K562 (cell line): ENCODE data around the gene OPA1. TPM values are rescaled to one million over a fixed set of nuclear protein-coding genes. Genes with fewer than 3 reads are reported as not detected.

Experiments
- CBX2 ChIP-seq: fragments of 200-600 bp; sonication (generic); IDR thresholded peaks from one replicate; pipeline ENCODE4 v1.6.1; 2012; ENCODE audit warnings: mild to moderate bottlenecking, low read length, inconsistent platforms; ENCODE audit not compliant: insufficient read depth, poor library complexity, severe bottlenecking
- ELF1 ChIP-seq: fragments of 200-800 bp; sonication (Bioruptor generic); IDR thresholded peaks from 2 replicates; pipeline ENCODE4 v1.6.1; 2016; ENCODE audit warnings: missing genetic modification characterization, missing compliant biosample characterization
- HDAC2 ChIP-seq: fragments of 450-650 bp; IDR thresholded peaks from 2 replicates; pipeline ENCODE4 v1.6.1; 2016; ENCODE audit warnings: mild to moderate bottlenecking
- HLTF ChIP-seq: fragments of 450-650 bp; IDR thresholded peaks from 2 replicates; pipeline ENCODE4 v1.6.1; 2016
- HMGN3 ChIP-seq: IDR thresholded peaks from 2 replicates; pipeline ENCODE4 v1.6.1; 2011; ENCODE audit warnings: borderline replicate concordance, low read depth, mild to moderate bottlenecking, mixed read lengths, low read length; ENCODE audit not compliant: insufficient read length; ENCODE audit errors: extremely low read depth
- KDM1A ChIP-seq, 2 experiments: fragments of 450-650 bp; IDR thresholded peaks; 2 replicates each; pipeline ENCODE4 v1.6.1; 2016; ENCODE audit warnings: mild to moderate bottlenecking in 2 of 2
- KHSRP ChIP-seq: fragments of 450-650 bp; IDR thresholded peaks from 2 replicates; pipeline ENCODE4 v1.6.1; 2017
- KLF16 ChIP-seq: IDR thresholded peaks from 2 replicates; pipeline ENCODE4 v1.6.1; 2016; ENCODE audit warnings: antibody characterized with exemption
- MEIS2 ChIP-seq: fragments of 450-650 bp; IDR thresholded peaks from 2 replicates; pipeline ENCODE4 v1.6.1; 2014; ENCODE audit warnings: mild to moderate bottlenecking; ENCODE audit not compliant: partially characterized antibody
- MTA2 ChIP-seq: fragments of 450-650 bp; IDR thresholded peaks from 2 replicates; pipeline ENCODE4 v1.6.1; 2016; ENCODE audit warnings: low read depth
- NFIC ChIP-seq: fragments of 450-650 bp; IDR thresholded peaks from 2 replicates; pipeline ENCODE4 v1.6.1; 2017; ENCODE audit warnings: mild to moderate bottlenecking, inconsistent platforms
- PHB2 ChIP-seq: fragments of 450-650 bp; IDR thresholded peaks from 2 replicates; pipeline ENCODE4 v1.6.1; 2017; ENCODE audit warnings: low read depth
- RBM39 ChIP-seq: fragments of 200-400 bp; formaldehyde crosslinking; optimal IDR thresholded peaks from 2 replicates; pipeline ENCODE3; 2018; ENCODE audit warnings: low read depth, low read length
- RNF2 ChIP-seq: sonication (generic); IDR thresholded peaks from 2 replicates; pipeline ENCODE4 v1.6.1; 2016
- TAF9B ChIP-seq: fragments of 450-650 bp; IDR thresholded peaks from 2 replicates; pipeline ENCODE4 v1.6.1; 2018; ENCODE audit warnings: mild to moderate bottlenecking; ENCODE audit not compliant: partially characterized antibody
- TCFL5 ChIP-seq: fragments of 250-450 bp; sonication (Bioruptor Pico); conservative IDR thresholded peaks from 2 replicates; pipeline ENCODE4 v1.6.1; 2021; ENCODE audit warnings: mild to moderate bottlenecking, moderate library complexity, matching md5 sums
- ZBTB17 ChIP-seq: fragments of 450-650 bp; formaldehyde crosslinking; IDR thresholded peaks from 2 replicates; pipeline ENCODE4 v1.4.0; 2020; ENCODE audit warnings: mild to moderate bottlenecking
- polyA plus RNA-seq, 8 experiments: library from polyadenylated mRNA; depleted of rRNA in 4 of 8; stranded (reverse) in 5 of 8; unstranded in 3 of 8; fragments of >200 nt; fragmentation: Nextera tagmentation in 2 of 8; fragmentation: Illumina TruSeq in 1 of 8; extraction: Ambion mirVana in 2 of 8; extraction: Trizol in 1 of 8; gene quantifications; 2 replicates each; pipeline versions ENCODE4 v1.2.1 to v1.2.3, GENCODE V29; 2011 to 2014; ENCODE audit warnings: inconsistent platforms in 1 of 8, missing spikeins in 1 of 8
- total RNA-seq, 7 experiments: library from RNA; depleted of rRNA in 6 of 7; stranded (reverse); fragments of >200 nt in 6 of 7; fragmentation: Illumina TruSeq in 2 of 7; extraction: Trizol in 2 of 7; gene quantifications; 2 replicates each; pipeline versions ENCODE4 v1.2.1 to v1.2.3, GENCODE V29; 2011 to 2021; ENCODE audit warnings: low replicate concordance in 1 of 7
- TF ChIP-seq, protein P1 (sequence below), 2 experiments: fragments of 450-650 bp; conservative IDR thresholded peaks; 2 replicates each; pipeline ENCODE4 v1.6.1; 2017; ENCODE audit warnings: mild to moderate bottlenecking in 2 of 2, moderate library complexity in 2 of 2
- TF ChIP-seq, protein P2 (sequence below): fragments of 200-800 bp; sonication (Bioruptor generic); IDR thresholded peaks from 2 replicates; pipeline ENCODE4 v1.6.1; 2017; ENCODE audit warnings: missing genetic modification characterization, missing compliant biosample characterization
- TF ChIP-seq, protein P3 (sequence below): fragments of 250-450 bp; sonication (Bioruptor Pico); IDR thresholded peaks from 2 replicates; pipeline ENCODE4 v1.5.0; 2021
- TF ChIP-seq, protein P4 (sequence below): fragments of 200-800 bp; sonication (Bioruptor generic); IDR thresholded peaks from 2 replicates; pipeline ENCODE4 v1.6.1; 2016; ENCODE audit warnings: missing genetic modification characterization, missing compliant biosample characterization

OPA1 gene
- total and polyA plus RNA-seq, 9 of the 15 experiments (the other 6 are each of a cell fraction or from before 2014, with no cell fraction given): 19.7 to 127 (median 94.7) TPM

DNA sequence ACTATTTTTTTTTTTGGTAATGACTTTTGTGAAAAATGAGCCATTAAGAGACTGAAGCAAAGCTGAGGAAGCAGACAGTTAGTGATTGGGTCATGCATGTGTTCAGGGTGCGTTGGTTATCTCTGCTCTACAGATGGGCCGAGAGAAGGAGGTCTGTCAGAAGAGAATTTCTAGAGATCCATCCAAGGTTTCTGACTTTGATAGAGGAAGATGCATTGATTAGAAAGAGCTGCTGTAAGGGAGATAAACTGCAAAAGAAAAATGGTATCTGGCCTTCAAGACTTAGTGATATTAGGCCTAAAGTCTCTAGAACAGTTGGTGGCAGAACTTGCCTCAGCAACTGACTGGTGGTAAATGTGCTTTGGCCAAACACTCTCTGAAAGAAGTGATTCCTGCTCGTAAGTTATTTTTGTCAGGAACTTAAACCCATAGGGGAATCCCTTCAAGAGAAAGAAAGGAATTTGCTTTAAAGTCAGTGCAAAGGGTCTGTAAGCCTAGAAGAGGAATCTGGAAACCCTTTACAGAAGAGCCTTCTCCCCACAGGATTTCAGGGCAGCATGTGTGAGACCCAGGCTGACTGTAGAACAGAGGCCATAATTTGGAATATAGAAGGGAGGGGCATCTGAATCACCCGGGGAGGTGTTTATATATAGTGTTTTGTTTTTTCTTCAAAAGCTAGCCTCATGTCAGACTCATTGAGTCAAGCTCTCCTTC is 67.8 kb downstream of the OPA1 start (continued):
- TF ChIP-seq TCFL5 (CRISPR knock-in tag): no peak
- TF ChIP-seq RBM39: no peak
- TF ChIP-seq, protein P1, sequence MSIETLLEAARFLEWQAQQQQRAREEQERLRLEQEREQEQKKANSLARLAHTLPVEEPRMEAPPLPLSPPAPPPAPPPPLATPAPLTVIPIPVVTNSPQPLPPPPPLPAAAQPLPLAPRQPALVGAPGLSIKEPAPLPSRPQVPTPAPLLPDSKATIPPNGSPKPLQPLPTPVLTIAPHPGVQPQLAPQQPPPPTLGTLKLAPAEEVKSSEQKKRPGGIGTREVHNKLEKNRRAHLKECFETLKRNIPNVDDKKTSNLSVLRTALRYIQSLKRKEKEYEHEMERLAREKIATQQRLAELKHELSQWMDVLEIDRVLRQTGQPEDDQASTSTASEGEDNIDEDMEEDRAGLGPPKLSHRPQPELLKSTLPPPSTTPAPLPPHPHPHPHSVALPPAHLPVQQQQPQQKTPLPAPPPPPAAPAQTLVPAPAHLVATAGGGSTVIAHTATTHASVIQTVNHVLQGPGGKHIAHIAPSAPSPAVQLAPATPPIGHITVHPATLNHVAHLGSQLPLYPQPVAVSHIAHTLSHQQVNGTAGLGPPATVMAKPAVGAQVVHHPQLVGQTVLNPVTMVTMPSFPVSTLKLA (conservative IDR thresholded peaks at IDR 0.05): peak; percentile 63 to 73; a peak in 3 of 4 replicates
- peak; percentile 95 for TF ChIP-seq HLTF
- TF ChIP-seq MEIS2: peak; percentile 97
- TF ChIP-seq ELF1 (tag): no peak; the same call in 1 of the 2 replicates
- TF ChIP-seq KLF16: peak; percentile 99
- TF ChIP-seq, protein P2, sequence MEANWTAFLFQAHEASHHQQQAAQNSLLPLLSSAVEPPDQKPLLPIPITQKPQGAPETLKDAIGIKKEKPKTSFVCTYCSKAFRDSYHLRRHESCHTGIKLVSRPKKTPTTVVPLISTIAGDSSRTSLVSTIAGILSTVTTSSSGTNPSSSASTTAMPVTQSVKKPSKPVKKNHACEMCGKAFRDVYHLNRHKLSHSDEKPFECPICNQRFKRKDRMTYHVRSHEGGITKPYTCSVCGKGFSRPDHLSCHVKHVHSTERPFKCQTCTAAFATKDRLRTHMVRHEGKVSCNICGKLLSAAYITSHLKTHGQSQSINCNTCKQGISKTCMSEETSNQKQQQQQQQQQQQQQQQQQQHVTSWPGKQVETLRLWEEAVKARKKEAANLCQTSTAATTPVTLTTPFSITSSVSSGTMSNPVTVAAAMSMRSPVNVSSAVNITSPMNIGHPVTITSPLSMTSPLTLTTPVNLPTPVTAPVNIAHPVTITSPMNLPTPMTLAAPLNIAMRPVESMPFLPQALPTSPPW: peak; percentile 77
- TF ChIP-seq ZBTB17: peak; percentile 49; the same call in 1 of the 2 replicates
- TF ChIP-seq PHB2: peak; percentile 99
- TF ChIP-seq KHSRP: peak; percentile 93
- peak; percentile 62 for TF ChIP-seq TAF9B
- TF ChIP-seq CBX2: no peak
- TF ChIP-seq, protein P3, sequence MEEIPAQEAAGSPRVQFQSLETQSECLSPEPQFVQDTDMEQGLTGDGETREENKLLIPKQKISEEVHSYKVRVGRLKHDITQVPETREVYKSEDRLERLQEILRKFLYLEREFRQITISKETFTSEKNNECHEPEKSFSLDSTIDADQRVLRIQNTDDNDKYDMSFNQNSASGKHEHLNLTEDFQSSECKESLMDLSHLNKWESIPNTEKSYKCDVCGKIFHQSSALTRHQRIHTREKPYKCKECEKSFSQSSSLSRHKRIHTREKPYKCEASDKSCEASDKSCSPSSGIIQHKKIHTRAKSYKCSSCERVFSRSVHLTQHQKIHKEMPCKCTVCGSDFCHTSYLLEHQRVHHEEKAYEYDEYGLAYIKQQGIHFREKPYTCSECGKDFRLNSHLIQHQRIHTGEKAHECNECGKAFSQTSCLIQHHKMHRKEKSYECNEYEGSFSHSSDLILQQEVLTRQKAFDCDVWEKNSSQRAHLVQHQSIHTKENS (CRISPR knock-in tag): no peak
- TF ChIP-seq KDM1A (IDR thresholded peaks at IDR 0.05): peak; percentile 99
- TF ChIP-seq, protein P4, sequence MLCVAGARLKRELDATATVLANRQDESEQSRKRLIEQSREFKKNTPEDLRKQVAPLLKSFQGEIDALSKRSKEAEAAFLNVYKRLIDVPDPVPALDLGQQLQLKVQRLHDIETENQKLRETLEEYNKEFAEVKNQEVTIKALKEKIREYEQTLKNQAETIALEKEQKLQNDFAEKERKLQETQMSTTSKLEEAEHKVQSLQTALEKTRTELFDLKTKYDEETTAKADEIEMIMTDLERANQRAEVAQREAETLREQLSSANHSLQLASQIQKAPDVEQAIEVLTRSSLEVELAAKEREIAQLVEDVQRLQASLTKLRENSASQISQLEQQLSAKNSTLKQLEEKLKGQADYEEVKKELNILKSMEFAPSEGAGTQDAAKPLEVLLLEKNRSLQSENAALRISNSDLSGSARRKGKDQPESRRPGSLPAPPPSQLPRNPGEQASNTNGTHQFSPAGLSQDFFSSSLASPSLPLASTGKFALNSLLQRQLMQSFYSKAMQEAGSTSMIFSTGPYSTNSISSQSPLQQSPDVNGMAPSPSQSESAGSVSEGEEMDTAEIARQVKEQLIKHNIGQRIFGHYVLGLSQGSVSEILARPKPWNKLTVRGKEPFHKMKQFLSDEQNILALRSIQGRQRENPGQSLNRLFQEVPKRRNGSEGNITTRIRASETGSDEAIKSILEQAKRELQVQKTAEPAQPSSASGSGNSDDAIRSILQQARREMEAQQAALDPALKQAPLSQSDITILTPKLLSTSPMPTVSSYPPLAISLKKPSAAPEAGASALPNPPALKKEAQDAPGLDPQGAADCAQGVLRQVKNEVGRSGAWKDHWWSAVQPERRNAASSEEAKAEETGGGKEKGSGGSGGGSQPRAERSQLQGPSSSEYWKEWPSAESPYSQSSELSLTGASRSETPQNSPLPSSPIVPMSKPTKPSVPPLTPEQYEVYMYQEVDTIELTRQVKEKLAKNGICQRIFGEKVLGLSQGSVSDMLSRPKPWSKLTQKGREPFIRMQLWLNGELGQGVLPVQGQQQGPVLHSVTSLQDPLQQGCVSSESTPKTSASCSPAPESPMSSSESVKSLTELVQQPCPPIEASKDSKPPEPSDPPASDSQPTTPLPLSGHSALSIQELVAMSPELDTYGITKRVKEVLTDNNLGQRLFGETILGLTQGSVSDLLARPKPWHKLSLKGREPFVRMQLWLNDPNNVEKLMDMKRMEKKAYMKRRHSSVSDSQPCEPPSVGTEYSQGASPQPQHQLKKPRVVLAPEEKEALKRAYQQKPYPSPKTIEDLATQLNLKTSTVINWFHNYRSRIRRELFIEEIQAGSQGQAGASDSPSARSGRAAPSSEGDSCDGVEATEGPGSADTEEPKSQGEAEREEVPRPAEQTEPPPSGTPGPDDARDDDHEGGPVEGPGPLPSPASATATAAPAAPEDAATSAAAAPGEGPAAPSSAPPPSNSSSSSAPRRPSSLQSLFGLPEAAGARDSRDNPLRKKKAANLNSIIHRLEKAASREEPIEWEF (CRISPR knock-in tag): peak; percentile 57
- TF ChIP-seq HMGN3: peak; percentile 93
- peak; percentile 98 for TF ChIP-seq HDAC2
- peak; percentile 92 for TF ChIP-seq RNF2
- TF ChIP-seq NFIC: peak; percentile 97
- TF ChIP-seq MTA2: peak; percentile 100
